Measurements from ENCODE around the gene TRIM27.
"Not testable (repeated sequence)": the region's sequence is repeated elsewhere in the genome, so short reads cannot be mapped to it uniquely, and the experiment has no call there.

Gene TRIM27

DNA sequence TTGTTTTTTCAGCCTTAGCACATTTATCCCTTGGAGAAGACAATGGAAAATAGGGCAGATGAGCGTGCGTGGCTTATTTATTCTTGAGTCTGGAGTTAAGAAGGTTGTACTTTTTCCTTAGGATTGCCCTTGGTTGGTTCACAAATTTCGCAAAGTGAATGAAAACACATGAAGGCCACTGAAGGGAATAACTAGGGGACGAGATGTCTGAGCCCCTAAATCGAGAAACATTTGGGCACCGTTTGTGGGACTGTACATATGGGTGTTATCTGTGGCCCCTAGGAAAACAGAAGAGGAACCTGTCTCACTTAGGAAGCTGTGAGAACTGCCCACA is 19.4 kb upstream of the TRIM27 start:
- no peak for DNase-seq

DNA sequence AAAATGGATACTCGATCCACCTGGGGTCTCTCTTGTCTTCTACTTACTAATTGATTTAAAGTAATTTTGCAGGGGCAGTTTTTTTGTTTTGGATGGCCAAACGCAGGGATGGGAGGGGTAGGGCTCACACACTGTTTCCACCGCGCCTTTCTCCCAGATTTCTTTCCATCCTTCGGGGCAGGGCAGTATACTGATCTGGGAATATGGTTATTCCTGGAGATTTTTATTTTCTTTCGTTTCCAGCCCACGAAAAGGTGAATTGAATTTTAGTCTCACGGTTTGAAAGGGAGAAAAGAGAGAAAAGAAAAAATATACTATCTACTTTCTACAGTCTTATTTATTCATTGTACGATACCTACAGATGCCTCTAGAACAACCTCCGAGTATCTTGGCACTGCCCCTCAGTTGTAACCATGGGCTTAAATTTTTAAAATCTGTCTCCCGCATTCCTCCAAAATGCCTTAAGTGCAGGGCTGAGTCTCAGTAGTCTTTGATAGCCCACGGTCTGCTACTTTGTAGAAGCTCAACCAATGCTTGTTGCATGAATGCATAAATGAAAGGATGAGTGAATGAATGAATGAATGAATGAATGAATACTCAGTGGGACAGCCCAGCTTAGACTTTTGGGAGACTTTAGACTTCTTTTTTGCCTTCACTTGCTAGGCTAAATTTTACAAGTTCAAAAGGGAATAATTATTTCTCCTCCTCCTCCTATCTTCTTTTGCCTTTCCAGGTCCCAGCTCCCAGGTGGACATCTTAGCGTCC is 18.1 kb upstream of the TRIM27 start:
- peak in 1 of 56 donors; percentile 48 for DNase-seq

DNA sequence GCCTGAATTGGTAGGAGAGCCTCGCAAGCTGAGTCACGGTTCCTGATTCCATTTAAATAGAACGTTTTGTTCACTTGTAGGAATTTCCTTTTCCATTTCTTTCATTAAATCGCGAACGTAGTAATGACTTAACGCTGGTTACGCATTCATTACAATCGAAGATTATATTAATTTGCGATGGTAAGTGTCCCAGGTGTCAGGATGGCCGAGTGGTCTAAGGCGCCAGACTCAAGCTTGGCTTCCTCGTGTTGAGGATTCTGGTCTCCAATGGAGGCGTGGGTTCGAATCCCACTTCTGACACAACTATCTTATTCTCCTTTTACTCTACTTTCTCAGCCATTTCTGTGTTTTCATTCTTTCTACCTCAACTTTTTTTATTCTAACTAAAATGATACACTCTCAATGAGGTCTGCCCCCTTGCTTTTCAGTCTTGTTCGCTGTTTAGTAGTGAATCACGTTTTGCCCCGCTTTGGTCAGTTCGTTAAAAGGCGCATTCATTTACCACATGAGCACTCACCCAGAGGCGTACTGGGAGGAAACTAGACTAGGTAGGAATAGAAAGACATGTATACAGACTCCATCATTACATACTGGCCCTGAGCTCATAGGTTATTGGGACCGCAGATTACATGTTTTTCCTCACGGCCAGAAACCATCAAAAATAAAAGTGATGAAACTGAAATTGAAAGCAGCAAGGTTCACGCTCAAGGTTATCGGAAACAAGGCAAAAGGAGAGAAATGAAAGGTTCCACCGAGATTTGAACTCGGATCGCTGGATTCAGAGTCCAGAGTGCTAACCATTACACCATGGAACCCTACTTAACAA is 17.3 kb upstream of the TRIM27 start:
- peak in 52 of 56 donors; percentile 15 to 87 (median 58) for DNase-seq

DNA sequence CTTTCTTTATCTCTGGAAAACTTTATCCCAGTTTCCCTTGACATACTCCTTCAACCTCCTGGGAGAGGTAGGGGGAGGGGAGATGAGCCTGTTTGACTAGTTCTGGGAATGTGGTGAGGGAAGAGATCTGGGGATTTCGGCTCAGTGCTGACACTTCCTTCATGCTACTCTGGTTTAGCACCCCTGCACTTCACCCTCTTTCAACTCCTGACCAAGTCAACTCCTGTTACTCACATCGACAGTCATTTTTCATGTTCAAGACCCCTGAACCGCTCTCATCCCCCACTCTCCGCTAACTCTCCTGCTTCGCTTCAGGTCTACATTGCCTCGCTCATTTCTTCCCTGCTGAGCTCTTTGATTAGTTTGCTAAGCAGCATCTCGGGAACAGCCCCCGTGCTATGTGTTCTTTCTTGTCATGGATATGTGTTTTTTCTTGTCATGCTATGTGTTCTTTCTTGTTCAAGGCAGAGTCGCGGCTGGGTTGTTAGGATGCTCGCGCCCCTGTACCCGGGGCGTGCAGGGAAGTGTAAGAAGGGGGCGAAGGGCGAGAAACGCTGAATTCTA is 16.6 kb upstream of the TRIM27 start:
- peak in 39 of 56 donors; percentile 11 to 79 (median 55) for DNase-seq

DNA sequence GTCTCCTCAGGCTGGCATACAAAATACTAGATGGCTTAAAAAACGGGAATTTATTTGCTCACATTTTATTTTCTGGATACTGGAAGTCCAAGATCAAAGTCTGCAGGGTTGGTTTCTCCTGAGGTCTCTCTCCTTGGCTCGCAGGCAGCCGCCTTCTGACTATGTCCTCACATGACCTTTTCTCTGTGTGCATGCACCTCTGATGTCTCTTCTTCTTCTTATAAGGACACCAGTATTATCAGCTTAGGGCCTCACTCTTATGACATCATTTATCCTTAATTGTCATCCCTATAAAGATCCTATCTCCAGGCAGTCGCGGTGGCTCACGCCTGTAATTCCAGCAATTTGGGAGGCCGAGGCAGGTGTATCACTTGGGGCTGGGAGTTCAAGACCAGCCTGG is 9.3 kb upstream of the TRIM27 start:
- no peak for DNase-seq

DNA sequence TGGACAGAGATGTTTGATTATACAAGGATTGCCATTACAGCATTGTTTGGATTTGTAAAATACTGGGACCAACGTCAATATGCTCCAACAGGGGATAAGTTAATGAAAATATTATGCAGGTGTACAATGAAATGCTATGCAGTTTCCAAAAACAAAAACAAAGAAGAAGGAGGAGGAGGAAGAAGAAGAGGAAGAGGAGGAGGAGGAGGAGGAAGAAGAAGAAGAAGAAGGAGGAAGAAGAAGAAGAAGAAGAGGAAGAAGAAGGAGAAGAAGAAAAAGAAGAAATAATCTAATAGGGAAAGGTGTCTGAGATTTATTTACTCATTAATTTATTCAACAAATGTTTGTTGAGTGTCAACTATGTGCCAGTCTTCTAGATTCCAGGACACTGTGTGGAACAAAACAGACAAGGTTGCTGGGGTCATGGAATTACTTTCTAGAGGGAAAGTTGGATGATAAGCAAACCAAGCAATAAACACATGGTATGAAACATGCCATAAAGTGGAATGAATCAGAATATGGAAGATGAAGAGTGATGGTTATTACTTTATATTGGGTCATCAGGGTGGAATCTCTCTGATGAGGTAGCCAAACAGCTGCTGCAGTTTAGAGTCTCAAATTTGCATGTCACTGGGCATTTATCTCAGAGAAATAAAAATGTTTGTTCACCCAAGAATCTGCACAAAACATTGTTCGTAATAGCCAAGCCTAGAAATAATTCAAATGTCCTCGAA is 6.3 kb upstream of the TRIM27 start:
- DNase-seq = no peak

DNA sequence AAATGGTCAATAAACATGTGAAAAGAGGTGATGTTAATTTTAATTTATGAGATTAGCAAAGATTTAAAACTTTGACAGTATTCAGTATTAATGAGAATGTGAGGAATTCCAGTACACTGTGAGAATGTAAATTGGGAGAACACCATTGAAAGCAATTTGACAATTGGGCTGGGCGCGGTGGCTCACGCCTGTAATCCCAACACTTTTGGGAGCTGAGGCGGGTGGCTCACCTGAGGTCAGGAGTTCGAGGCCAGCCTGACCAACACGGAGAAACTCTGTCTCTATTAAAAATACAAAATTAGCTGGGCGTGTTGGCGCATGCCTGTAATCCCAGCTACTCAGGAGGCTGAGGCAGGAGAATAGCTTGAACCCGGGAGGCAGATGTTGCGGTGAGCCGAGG is 5.6 kb upstream of the TRIM27 start:
- not testable (repeated sequence) for DNase-seq

DNA sequence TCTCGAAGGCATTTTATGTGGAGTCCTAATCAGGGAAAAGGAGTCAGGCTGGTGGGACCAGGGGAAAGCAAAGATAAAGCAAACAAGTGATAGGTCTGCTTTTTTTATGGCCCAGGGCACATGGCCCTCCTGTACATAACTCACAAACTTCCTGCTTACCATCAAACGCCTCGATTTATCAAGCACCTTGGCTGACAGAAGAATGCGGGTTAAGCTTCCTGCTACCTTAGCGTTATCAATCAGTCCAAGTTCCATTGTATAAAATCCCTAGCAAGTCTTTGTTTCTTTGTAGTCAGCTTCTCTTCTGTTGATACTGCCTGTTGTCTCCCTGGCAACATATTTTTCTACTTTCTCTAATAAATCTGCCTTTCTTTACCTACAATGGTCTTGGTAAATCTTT is 4.1 kb upstream of the TRIM27 start:
- no peak for DNase-seq

DNA sequence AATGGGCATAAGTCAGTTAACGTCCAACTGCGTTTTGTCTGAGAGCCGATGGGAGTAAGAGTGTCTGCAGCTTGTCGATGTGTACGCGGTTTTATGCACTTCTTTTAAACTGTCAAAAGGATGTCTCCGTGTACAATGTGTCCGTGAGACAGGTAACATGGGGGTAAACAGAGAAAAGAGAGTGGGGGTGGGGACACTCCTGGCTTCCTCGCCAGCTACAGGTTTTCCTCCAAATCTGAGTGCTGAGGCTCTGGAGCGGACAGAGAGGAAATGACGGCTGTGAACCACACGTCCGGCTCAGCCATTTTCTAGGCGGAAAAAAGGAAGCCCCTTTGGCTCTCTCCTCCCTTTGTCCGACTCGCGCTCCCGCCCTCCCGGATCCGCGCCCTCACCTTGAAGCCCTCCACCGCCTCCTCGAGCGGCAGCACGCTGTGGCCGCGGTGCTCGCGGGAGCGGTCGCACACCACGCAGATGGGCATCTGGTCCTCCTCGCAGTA is 916 bp downstream of the TRIM27 start:
- peak in 23 of 56 donors; percentile 1 to 53 (median 32) for DNase-seq

DNA sequence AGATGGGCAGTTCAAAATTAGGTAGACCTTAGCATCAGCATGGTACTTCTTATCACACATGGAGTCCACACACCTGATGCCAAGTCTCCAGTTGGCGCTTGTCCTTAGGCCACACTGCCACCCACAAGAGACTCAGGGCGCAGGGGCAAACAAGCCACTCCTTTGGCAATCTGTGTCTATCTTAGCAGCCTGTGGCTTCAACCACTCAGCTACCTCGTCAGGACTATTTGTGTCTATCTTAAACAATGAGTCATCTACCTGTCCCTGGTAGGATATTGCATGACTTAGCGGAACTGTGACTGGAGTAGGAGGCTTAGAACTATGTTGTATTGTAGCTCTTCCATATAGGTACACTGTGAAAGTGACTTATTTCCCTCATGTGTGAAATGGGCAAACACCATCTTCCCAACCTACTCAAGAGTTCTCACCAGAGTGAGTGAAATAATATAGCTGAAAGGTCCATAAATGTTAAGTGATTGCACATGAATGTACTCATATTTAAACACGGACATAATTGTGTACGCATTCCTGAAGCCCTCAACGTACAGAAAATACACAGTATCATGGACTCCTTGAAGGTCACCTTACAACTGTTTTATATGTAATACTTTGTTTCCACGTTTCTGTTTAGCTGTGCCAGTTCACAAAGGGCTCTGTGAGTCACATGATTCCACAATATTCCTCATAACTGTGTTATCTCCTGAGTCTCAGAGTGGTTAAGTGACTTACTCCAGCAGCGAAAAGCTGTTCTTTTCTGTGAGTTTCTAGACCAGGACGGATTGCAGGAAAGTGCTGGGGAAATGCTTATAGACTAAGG is 1.6 kb downstream of the TRIM27 start:
- no peak for DNase-seq

DNA sequence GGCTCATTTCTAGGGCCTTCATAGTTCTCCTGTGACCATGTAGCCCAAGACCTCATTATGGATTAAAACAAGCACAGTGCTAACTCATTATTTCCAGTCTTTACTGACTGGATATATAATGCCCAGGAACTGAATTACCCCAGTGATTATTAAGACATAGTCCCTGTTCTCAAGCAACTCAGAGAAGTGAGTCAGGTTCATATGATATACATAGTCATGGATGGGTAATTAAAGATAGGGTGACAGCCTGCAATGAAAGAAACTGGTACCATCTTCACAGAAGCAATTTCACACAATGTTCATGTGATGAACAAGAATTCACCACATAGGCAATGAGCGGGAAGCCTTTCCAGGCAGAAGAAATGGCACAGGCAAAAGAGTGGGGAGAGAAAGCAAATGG is 3.5 kb downstream of the TRIM27 start:
- DNase-seq = no peak

DNA sequence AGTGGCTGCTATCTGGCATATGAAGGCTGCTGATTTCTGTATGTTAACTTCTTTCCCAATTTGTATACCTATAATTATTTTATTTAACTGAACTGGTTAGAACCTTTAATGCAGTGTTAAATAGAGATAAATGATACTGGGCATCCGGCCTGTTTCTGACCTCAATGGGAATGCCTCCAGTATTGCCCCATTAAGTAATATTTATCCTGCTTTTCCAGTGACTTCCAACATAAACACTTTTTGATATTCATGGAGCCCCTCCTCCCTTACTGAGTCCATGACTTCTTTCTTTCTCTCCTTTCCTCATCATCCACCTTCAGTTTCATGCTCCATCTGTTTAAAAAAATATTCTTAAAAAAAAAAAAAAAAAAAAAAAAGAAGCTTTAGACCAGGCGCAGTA is 8.8 kb downstream of the TRIM27 start:
- DNase-seq = no peak

DNA sequence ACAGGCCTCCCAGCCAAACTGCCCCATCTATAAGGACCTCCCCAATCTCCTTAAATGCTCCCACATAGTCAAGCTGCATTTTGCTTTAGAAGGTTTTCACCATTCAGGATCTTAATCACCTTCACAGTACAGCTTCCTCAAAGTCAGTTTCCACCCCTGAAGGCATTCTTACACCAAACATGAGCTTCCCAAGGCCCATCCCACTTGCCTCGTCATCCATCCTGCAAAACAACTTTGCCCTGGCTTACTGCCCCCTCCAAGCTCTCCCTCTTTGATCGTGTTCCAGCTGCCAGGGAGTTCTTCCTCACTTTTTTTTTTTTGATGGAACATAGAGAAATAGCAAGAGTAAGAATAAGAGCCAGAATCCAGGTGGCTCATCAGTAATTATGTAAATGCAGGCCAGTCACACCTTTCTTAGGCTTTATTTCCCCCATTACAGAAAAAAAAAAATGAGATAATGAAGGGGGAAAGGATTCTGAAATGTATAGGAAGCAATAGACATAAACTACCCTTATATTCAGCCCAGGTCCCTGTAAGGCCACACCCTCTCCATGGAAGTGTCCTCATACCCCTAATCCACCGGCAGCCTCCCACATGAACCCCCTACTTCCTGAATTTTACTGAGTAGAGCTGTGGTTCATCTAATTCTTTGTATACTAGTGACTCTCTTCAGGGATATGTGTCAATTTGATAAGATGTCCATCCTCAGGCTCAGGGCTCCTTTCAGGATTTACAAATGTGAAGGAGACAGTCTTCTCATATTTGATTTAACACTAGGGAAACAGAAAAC is 12.7 kb downstream of the TRIM27 start:
- no peak for DNase-seq

DNA sequence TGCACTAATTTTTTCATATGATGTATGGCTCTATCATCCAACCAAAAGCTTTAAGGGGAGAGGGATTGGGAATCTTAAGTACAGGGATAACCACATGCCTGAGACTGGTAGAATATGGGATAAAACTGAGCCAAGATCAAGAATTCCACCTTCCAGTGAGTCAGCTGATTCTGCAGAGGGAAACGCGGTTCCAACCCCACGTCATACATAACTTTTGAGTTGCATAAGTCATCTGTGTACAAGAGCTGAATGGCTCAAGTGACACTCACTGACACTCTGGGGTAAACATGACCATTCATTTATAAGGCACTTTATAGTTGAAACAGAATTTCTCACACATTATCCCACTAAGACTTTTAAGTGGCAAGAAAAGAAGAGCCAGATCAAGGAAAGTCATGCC is 16.4 kb downstream of the TRIM27 start:
- DNase-seq = no peak

DNA sequence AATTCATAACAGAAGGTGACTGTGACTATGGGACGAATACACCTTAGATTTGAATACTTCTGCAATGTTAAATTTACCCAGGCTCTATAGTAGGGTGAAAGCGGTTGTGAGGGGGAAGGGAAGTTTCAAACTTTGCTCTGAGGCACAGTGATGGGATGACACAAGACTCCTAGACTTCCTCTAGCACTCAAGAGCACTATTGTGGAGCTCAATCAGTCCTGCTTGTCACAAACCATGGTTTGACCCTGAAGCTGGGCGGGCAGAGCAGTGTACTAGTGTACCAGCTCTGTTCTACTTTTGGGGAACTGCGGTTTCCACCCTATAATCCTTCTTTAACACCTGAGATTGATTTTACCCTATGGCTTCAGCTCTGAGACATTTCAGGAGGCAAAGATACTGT is 17.1 kb downstream of the TRIM27 start:
- no peak for DNase-seq

DNA sequence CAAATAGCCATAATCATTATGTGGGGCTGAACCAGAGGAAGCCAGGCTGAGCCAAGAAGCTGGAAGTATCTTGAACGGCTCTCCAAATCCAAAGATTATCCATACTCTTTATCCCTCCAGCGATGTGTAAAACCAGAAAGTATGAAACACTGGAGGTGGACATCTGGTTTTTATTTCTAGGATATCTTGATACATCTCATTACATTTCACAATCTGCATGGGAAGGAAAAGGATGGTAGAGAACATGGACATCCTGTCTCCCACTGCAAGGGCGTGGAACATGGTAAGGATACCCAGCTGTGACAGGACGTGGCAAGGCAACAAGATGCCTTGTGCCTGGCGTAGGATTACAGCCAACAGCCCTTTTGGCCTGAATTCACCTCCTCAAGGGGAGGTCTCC is 20.1 kb downstream of the TRIM27 start:
- no peak for DNase-seq

DNA sequence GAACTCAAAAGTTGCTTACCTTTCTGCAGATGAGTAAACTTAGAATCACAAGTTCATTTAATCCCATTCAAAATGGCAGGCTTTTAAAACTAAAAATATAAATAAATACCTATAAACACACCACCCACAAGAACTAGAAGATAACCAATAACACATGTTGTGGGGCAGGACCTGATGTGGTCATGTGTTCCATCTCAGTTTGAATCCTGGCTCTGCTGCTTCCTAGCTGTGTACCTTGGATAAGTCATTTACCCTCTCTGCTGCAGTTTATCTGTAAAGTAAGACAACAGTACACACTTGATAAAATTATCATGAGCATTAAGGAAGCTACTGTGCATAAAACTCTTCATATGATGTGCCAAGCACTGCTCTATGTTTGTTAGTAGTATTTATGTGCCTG is 22.0 kb downstream of the TRIM27 start:
- DNase-seq = no peak

DNA sequence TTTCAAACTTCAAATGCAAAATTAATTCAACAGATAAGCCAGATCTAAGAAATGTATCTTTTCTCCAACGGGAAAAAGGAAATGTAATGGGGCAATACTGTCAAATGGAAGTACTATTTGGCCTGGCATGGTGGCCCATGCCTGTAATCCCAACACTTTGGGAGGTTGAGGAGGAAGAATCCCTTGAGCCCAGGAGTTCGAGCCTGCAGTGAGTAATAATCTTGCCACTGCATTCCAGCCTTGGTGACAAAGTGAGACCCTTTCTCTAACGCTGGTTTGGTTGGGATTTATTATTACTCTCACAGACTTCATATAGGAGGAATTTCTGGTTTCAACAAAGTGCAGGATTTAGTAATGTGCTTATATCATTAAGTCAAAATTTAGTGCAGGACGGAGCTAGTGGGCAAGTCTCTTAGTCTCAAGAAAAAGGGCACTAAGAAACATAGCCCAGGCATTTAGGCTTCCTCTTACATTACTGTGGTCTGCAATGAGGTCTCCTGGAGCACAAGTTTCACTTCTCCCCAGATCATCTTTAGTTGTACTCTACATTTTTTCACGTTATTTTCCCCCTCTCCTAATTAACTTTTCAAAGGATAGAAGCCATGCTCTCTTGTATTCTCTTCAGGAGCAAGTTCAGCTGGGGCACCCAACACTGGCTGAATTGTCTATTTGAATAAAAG is 23.1 kb downstream of the TRIM27 start:
- no peak for DNase-seq

DNA sequence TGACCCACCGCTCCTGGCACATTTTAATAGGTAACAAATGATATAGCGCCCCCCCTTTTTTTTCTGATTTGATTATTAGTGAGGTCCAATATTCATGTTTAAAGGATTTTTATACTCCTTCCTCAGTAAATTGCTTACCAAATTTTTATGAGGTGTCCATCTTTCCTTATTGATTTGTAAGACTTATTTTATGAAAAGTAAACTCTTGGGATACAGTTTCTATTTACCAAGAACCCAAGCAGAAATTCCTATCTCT is 25.1 kb downstream of the TRIM27 start:
- no peak for DNase-seq

DNA sequence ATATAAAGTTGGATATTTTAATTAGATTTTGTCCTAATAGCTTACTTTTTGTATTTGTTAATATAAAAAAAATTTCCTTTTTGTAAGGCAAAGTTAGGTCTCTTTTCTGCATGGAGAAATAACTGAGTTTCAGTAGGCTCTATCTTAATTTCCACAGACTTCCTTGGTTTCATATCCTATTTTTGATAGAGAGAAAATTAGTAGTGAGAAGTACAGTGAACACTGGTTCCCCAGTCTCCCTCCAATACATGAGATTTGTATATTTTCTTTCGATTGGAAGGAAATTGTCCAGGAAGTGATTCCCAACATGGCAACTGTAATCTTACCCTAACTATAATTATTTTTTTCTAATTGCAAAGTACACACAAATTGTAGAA is 26.4 kb downstream of the TRIM27 start:
- no peak for DNase-seq

Data from nucleus accumbens (tissue), 56 donors.